Liver (tissue), 3 donors: Measurements from ENCODE around the gene XYLT1.

ENCODE experiments used
- ATF3 ChIP-seq: IDR thresholded peaks from 2 replicates; pipeline ENCODE4 v1.6.1; 2016; ENCODE audit warnings: antibody characterized with exemption
- EGR1 ChIP-seq, 2 donors: IDR thresholded peaks; 2 replicates each; pipeline ENCODE4 v1.6.1; 2016 to 2018; ENCODE audit warnings: antibody characterized with exemption in 2 of 2, low read depth in 2 of 2
- FOXA1 ChIP-seq: IDR thresholded peaks from 2 replicates; pipeline ENCODE4 v1.6.1; 2016; ENCODE audit warnings: antibody characterized with exemption
- FOXA2 ChIP-seq: IDR thresholded peaks from 2 replicates; pipeline ENCODE4 v1.6.1; 2016; ENCODE audit warnings: antibody characterized with exemption
- NR2F2 ChIP-seq: IDR thresholded peaks from 2 replicates; pipeline ENCODE4 v1.6.1; 2016; ENCODE audit warnings: antibody characterized with exemption
- RAD21 ChIP-seq, 2 donors: IDR thresholded peaks; 2 replicates each; pipeline ENCODE4 v1.6.1; 2016; ENCODE audit warnings: antibody characterized with exemption in 2 of 2, mild to moderate bottlenecking in 2 of 2
- REST ChIP-seq: IDR thresholded peaks from 2 replicates; pipeline ENCODE4 v1.6.1; 2016; ENCODE audit warnings: antibody characterized with exemption, mild to moderate bottlenecking
- SP1 ChIP-seq: IDR thresholded peaks from 2 replicates; pipeline ENCODE4 v1.6.1; 2018; ENCODE audit warnings: antibody characterized with exemption, mild to moderate bottlenecking
- TAF1 ChIP-seq: conservative IDR thresholded peaks from 2 replicates; pipeline ENCODE4 v1.6.1; 2016; ENCODE audit warnings: antibody characterized with exemption, mild to moderate bottlenecking
- ZBTB33 ChIP-seq: IDR thresholded peaks from 2 replicates; pipeline ENCODE4 v1.6.1; 2016; ENCODE audit warnings: antibody characterized with exemption
- TF ChIP-seq, protein P1 (sequence below): IDR thresholded peaks from 2 replicates; pipeline ENCODE4 v1.6.1; 2016; ENCODE audit warnings: antibody characterized with exemption
- TF ChIP-seq, protein P2 (sequence below): fragments of 150-350 bp; IDR thresholded peaks from 2 replicates; pipeline ENCODE4 v1.5.1; 2017; ENCODE audit warnings: improper control_type of control experiment, low read depth, low read length; ENCODE audit not compliant: missing input control
- donor health status: healthy.
- donor health status: healthy.

DNA sequence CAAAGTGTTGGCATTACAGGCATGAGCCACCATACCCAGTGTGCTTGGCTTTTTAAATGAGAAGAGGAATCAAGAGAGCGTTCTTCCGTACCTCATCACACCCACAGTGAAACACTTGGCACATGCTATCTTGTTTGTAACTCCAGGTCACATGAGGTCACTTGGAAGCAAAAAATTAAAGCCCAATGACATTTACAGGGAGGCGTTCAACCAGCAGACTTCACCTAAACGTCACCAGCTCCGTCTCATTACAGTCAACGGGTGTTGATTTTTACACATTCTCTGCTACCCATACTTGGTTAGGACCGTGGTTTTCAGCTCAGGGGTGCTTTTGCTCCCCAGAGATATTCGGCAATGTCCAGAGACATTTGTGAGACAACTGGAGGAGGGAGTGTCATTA, 127.0 kb downstream of the XYLT1 start:
- no peak for TF ChIP-seq NR2F2
- TF ChIP-seq SP1 = no peak
- TF ChIP-seq TAF1 = no peak
- no peak for TF ChIP-seq ZBTB33
- no peak for TF ChIP-seq RAD21 (IDR thresholded peaks at IDR 0.05)
- TF ChIP-seq, protein P1, sequence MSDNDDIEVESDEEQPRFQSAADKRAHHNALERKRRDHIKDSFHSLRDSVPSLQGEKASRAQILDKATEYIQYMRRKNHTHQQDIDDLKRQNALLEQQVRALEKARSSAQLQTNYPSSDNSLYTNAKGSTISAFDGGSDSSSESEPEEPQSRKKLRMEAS = no peak
- TF ChIP-seq, protein P2, sequence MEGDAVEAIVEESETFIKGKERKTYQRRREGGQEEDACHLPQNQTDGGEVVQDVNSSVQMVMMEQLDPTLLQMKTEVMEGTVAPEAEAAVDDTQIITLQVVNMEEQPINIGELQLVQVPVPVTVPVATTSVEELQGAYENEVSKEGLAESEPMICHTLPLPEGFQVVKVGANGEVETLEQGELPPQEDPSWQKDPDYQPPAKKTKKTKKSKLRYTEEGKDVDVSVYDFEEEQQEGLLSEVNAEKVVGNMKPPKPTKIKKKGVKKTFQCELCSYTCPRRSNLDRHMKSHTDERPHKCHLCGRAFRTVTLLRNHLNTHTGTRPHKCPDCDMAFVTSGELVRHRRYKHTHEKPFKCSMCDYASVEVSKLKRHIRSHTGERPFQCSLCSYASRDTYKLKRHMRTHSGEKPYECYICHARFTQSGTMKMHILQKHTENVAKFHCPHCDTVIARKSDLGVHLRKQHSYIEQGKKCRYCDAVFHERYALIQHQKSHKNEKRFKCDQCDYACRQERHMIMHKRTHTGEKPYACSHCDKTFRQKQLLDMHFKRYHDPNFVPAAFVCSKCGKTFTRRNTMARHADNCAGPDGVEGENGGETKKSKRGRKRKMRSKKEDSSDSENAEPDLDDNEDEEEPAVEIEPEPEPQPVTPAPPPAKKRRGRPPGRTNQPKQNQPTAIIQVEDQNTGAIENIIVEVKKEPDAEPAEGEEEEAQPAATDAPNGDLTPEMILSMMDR = no peak
- no peak for TF ChIP-seq REST
- TF ChIP-seq FOXA1 = no peak
- no peak for TF ChIP-seq ATF3
- TF ChIP-seq FOXA2 = no peak
- TF ChIP-seq EGR1 (IDR thresholded peaks at IDR 0.05; ENCODE audit: low read depth in 2 of 2) = no peak
